SH-SY5Y (cell line): ENCODE results near the gene PPFIA1.

Source experiments
- GATA2 ChIP-seq: IDR thresholded peaks from 2 replicates; pipeline ENCODE4 v1.6.1; 2011; ENCODE audit warnings: mild to moderate bottlenecking, low read depth, low read length
- GATA3 ChIP-seq: IDR thresholded peaks from 2 replicates; pipeline ENCODE4 v1.6.1; 2011; ENCODE audit warnings: low read depth, mild to moderate bottlenecking, low read length, moderate library complexity

GRCh38 chr11:70394211-70394950 is 123.9 kb downstream of the PPFIA1 start:
- TF ChIP-seq GATA3 (no peak), GATA2 (no peak)
